NCI-H748 (cell line): ENCODE results near the gene MRAP.
"Not testable (repeated sequence)": the region's sequence is repeated elsewhere in the genome, so short reads cannot be mapped to it uniquely, and the experiment has no call there.

Experiments
- DNase-seq: peaks from one replicate; lab custom pipeline; 2025; ENCODE audit not compliant: unreplicated experiment; lab: John Stamatoyannopoulos, UW

Gene MRAP

DNA sequence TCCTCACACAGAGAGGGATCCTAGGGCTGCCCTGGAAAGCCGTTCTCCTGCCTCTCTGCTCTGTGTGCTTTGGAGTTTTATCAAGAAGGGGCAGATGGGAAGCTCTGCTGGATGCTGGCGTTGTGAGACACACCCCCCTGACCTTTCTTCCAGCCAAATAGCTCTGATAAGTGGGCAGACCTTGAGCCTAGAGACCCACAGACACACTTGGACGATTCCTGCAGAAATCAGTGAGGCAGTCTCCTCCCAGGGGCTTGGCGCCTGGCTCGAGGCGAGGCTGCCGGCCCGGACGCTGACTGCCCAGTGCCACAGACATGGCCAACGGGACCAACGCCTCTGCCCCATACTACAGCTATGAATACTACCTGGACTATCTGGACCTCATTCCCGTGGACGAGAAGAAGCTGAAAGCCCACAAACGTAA lies at the start of gene MRAP:
Gene MRAP, plus strand, starts transcription at position 198 of the 424 bp plus-strand sequence. Its CDS starts 117 bp downstream, at position 315.
- DNase-seq: no peak

DNA sequence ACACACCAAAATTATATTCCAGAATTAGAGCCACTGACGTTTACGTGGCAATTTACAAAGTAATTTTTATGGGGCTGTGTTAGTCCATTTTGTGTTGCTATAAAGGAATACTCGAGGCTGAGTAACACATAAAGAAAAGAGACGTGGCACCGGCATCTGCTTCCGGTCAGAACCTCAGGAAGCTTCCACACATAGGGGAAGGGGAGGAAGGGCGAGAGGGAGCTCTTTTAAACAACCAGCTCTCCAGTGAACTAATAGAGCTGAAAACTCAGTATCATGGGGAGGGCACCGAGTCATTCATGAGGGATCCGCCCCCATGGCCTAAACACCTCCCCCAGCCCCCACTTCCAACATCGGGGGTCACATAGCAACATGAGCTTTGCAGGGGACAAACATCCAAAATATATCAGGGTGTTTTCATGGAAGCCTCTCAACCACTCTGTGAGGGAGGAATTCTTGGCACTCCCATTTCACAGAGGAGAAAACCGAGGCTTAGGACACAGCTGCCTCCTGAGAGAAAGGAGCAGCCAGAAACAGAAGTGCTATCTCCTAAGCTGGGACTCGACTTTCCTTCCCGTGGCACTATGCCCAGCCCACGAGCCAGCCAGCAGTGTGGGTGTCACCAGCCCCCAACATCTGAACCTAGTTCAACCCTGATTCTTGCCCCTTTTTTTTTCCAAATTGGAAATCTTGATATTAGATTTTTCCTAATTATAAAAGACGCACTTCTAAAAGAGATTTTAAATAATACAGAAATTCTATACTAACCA lies 49.0 kb upstream of the MRAP start:
- DNase-seq: peak; percentile 76

DNA sequence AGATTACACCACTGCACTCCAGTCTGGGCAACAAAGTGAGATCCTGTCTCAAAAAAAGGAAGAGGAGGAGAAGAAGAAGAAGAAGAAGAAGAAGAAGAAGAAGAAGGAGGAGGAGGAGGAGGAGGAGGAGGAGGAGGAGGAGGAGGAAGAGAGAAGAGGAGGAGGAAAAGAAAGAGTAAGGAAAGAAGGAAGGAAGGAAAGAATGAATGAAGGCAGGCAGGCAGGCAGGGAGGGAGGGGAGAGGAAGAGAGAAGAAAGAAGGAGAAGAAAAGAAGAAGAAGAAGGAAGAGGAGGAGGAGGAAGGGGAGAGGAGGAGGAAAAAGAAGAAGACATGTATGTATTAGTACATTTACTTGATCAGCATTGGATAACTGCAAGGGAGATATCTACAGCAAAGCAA lies 46.5 kb upstream of the MRAP start:
- no peak for DNase-seq

DNA sequence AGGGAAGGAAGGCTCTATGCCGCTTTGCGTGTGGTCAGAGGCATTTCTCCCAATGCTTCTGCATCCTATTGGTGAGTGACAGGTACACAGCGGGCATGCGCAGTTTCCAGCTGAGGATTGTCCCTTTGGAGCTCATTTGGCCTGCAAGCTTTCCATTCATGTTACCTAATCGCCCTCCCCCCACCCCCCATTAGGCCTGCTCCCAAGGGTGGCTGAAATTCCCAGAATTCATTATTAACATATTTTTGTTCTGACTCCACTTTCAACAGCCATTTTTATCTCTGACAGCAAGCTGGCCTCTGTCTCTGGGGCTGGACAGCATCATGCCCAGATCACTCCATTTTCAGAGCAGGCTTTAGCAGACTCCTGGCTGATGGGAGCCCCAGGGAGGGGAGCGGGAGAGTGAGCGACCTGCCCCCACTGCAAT lies 45.4 kb upstream of the MRAP start:
- no peak for DNase-seq

DNA sequence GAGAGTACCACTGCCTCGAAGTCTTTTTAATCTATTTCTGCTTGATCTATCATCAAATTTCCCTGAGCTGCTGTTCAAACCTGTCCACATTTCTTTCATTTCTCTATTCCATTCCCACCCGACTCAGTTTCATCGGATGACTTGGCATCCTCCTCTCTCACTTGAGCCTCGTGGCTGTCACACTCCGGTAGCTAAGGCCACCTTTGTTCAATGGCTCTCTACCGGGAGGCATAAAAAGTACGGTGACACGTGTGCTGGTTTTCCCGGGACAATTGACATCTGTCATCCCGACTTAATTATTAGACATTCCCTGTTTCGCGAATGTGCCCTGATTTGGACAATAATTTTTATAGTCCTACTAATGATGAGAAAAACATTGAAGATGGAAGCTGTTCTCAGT lies 42.4 kb upstream of the MRAP start:
- no peak for DNase-seq

DNA sequence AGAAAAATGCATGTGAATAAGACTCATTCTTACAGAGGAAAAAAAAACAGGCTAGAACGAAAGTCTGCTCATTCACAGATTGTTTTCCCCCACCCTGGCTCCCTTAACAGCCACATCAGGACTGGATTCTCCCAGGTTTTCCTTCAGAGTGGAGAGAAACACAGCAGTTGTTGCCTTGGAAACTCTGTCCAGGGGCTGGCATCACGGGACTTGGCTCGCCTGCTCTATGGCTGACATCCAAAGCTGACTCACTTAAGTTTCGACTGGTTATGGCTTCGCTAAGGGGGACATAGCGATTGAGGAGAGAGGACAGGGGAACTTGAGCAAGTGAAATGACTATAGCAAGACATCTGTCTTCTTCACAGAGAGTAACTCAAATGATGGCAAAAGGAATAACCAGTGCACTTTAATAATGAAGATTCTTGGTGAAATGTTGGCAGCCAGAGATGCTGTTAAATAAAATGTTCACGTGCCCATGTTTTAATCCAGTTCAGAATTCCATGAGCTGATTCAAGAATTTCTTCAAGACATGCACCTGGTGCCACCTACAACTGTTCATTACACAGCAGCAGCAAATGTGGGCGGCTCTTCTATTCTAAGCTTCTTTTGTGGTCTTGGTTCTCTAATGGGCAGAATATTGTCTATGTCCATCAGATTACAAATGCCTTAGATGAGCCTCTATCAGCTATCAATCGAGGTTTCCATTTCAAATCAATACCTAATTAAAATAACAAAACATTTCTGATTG lies 41.6 kb upstream of the MRAP start:
- peak; percentile 63 for DNase-seq

DNA sequence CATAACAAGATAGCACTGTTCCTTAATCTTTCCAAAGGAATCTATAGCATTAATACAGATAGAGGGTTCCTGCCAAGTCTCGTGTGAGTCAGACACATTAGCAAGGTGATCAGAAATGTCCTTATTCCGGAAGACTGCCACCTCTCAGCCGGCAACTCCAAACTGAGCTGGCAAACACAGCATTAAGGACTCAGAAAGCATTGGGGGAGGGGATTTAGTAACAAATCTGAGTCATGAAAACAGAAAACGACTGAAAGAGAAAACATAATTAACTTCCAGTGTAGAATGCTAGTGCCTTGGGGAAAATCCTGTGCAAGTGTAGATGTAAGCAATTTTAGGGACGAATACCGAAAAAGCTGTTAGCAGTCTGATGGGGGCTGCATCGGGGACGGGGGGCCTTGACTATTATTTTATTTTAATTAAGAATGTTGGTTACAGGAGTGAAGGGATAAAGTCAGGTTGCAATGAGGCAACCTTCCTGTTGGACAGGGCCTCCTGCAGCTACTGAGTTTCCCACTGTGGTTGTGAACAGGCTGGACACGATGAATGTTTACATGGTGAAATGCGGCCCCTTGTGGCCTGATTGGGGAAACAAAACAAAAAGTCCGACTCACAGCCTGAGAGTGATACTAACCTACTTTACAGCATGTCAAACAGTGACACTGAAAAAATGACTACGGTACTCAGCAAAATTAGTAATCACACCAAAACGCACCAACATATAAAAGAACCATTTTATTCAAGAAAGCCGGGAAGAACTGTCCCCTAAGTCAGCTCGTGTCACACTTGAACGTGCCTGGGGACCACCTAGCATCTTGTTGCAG lies 40.5 kb upstream of the MRAP start:
- DNase-seq: peak; percentile 76

DNA sequence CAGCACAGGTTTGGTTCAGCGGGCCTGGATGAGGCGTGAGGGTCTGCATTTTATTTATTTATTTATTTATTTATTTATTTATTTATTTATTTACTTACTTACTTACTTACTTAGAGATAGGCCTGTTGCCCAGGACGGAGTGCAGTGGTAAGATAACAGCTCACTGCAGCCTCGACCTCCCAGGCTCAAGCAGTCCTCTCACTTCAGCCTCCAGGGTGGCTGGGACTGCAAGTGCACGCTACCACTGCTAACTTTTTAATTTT lies 39.9 kb upstream of the MRAP start:
- DNase-seq: not testable (repeated sequence)

DNA sequence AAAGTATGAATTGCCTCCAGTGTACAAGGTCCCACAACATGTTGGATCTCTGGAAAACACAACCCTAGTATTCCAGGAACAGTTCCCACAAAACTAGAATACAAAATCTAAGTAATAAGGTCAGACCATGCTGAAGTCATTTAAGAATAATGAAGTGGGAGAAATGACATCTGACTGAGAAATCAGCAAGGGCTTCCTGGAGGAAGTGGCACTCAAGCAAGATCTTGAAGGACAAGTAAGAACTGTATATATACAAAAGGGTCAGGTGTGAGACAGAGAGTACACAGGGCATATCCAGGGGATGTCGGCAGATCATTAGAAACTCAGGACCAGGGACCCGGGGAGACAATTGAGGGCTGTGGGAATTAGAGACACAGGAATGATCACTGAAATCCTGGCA lies 38.5 kb upstream of the MRAP start:
- no peak for DNase-seq

DNA sequence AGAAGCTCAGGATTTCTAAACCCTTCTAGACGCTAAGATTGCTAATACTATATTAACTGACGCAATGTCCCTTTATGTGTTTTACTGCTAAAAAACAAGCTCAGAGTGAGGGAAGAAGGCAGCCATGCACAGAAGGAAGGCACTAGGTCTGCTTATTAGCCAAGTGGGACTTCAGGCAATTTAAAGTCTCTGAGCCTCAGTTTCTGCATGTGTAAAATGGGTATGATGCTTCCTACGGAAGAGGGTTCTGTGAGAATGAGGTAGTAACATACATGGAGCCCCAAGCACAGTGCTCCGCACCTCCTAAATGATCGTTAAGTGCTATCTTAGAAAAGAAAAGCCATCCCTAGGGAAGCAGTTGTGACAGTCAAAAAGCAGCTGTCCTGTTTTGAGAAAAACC lies 36.7 kb upstream of the MRAP start:
- no peak for DNase-seq

DNA sequence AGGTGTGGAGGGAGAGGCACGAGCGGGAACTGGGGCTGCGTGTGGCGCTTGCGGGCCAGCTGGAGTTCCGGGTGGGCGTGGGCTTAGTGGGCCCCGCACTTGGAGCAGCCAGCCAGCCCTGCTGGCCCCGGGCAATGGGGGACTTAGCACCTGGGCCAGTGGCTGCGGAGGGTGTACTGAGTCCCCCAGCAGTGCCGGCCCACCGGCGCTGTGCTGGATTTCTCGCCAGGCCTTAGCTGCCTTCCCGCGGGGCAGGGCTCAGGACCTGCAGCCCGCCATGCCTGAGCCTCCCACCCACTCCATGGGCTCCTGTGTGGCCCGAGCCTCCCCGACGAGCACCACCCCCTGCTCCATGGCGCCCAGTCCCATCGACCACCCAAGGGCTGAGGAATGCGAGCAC lies 33.3 kb upstream of the MRAP start:
- DNase-seq: not testable (repeated sequence)

DNA sequence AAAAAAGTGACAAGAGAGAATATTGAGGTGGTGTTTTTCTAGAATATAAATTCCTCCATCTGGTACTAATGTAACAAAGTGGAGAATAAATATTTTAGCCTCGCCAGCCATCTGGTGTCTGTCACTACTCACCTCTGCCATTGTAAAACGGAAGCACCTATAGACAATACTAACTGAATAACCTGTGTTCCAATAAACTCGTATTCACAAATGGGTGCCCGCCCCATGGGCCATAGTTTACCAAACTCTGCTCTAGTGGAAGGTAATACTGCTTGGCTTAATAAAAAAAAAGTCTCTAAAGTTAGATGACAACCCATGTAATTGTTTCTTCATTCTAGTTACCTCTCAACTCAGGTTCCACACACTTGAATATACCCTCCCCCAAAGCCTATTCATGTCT lies 27.9 kb upstream of the MRAP start:
- DNase-seq: no peak

DNA sequence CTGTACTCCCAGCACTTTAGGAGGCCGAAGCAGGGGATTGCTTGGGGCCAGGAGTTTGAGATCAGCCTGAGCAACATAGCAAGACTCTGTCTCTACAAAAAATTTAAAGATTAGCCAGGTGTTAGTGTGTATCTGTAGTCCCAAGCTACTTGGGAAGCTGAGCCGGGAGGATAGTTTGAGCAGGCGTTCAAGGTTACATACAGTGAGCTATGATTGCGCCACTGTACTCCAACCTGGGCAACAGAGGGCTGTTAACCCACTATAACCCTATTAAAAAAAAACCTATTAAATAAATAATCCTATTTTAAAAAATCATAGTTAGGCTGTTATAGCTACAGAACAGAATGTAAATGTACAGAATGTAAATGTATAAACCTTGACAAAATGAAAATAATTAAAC lies 22.0 kb upstream of the MRAP start:
- DNase-seq: no peak

DNA sequence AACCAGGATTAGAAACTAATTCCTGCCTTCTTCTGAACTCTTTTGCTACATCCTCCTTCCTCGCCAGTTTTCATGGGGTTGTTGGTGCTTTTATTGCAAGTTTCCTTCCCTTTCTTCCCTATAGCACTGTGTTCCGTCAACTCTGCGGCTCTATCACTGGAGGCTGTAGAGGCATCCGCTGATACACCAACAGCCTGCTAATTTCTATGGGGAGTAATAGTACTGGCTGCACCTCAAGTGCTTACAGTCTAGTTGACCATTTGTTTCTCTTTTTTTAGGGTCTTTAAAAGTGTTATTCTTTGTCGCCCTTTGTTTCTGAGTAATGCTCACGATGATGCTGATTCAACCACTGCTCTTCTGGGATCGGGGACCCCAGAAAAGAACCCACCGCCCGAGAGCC lies 20.6 kb upstream of the MRAP start:
- DNase-seq: peak; percentile 20

DNA sequence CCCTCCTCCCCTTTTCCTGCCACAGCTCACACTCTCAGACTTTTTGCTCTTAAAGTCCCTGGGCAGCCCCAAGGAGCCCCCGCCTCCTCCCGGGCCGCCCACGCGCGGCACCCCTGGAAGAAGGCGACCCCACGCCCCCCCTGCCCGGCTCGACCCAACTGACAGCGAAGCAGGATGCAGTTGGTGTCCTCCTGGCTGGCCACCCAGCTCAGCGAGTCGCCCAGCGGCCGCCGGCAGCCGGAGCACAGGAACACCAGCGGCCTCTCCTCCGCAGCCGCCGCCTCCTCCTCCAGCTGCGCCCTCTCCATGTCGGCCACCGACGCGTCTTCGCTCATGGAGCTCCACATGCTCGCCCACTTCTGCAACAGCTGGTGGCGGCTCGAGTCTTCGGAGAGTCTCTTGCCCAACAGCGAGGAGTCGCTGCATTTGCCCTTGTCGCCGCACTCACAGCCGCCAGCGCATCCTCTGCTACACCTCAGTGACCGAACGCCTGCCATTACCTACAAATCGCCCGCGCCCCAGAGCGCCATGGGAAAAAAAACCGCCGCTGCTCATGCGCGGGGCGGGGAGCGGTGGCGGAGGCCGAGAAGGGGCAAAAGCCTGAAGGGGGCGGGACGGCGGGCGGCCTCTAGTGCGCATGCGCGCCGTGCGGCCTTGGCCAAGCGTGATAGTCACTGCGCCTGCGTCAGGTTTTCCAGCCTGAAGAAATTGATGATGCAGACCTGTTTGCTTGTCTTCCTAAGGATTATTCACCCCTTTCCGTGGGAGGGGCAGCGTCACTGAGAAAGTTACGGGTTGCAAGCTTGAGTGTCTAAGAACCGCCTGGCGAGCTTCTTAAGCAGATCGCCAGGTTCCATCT lies 19.9 kb upstream of the MRAP start, which contains the start of gene MIS18A:
Gene MIS18A, minus strand, starts transcription at position 532 of the 859 bp plus-strand sequence. Its CDS starts 35 bp downstream, at position 497.
- peak; percentile 92 for DNase-seq

DNA sequence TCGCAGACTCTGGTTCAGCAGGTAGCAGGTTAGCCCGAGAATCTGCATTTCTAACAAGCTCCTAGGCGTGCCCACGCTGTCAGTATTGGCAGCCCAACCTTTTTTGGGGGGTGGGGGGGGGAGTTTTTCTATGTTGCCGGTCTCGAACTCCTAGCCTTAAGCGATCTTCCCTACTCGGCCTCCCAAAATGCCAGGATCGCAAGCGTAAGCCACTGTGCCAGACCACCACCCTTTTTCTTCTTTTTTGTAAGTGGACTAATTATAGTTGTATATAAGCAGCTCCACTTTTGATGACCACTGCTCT lies 19.3 kb upstream of the MRAP start:
- no peak for DNase-seq

DNA sequence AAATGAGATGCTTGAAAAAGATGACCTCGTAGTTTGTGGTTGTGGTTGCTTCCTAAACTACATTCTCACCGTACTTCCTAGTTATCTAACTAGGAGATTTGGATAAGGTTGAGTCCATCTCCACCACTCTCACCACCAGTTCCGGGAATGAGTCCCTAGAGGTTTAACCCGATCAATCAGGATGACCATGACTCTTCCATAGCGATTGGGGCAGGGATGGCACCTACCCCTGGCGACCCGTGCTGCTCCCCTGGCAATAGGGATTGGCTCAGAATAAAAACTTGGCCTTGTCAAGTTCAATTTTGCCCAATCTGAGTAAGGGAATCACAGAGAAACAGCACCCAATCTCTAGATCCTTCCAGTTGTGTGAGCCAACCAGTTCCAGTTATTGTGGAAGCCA lies 17.1 kb upstream of the MRAP start:
- no peak for DNase-seq

DNA sequence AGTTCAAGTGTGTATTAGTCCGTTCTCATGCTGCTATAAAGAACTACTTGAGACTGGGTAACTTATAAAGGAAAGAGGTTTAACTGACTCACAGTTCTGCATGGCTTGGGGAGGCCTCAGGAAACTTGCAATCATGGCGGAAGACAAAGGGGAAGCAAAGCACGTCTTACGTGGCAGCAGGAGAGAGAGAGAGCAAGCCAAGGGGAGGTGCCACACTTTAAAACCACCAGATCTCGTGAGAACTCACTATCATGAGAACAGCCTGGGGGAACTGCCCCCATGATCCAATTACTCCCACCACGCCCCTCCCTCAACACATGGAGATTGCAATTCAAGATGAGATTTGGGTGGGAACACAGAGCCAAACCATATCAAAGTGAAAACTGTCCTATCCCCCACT lies 15.7 kb upstream of the MRAP start:
- no peak for DNase-seq

DNA sequence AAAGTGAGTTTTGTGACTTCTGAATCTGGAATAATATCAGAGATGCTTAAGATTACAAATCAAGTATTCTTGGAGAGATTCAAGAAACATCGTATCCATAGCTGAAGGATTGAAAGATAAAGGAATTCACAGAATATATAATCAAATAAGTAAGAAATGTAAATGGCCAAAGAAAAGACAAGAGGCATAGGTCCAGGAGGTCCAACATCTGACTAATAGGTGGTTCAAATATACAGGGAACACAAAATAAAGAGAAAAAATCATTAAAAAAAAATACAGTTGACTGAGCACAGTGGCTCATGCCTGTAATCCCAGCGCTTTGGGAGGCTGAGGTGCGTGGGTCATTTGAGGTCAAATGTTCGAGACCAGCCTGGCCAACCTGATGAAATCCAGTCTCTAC lies 13.2 kb upstream of the MRAP start:
- DNase-seq: no peak

DNA sequence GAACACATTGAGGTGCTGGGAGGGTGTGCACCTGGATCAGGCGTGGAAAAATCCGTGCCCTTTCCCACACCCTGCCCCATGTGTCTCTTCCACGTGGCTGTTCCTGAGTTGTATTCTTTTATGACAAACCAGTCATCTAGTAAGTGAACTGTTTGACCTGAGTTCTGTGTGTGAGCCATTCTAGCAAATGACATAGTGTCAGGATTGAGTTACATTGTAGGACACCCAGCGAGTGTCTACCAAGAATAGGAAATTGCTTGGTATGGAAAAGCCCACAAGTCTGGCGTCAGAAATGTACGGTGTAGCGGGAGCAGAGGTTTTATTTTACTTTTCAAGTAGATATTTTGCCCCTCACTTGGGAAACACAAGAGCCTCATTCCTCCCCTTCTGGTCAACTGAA lies 1.2 kb upstream of the MRAP start:
- DNase-seq: no peak

DNA sequence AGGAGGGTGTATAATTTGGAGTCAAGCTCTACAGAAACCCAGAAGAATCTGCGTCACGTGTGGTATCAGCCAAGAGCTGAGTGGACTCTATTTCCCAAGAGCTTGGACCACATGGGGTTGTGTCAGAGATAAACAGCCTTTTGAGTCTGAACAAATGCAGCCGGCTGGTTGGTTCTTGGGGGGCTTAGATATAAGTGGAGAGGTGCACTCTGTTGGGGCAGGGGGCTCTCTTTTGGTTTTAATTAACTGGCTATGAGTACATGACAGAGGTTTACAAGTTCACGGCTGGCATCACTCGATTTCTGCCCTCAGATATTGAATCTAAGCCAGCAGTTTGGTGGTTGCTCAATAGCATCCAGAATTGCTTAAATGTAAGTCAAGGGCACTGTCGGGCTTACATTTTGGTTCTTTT lies 501 bp upstream of the MRAP start:
- no peak for DNase-seq
